ENCODE measurements around the gene YAP1.

The YAP1 gene

DNA sequence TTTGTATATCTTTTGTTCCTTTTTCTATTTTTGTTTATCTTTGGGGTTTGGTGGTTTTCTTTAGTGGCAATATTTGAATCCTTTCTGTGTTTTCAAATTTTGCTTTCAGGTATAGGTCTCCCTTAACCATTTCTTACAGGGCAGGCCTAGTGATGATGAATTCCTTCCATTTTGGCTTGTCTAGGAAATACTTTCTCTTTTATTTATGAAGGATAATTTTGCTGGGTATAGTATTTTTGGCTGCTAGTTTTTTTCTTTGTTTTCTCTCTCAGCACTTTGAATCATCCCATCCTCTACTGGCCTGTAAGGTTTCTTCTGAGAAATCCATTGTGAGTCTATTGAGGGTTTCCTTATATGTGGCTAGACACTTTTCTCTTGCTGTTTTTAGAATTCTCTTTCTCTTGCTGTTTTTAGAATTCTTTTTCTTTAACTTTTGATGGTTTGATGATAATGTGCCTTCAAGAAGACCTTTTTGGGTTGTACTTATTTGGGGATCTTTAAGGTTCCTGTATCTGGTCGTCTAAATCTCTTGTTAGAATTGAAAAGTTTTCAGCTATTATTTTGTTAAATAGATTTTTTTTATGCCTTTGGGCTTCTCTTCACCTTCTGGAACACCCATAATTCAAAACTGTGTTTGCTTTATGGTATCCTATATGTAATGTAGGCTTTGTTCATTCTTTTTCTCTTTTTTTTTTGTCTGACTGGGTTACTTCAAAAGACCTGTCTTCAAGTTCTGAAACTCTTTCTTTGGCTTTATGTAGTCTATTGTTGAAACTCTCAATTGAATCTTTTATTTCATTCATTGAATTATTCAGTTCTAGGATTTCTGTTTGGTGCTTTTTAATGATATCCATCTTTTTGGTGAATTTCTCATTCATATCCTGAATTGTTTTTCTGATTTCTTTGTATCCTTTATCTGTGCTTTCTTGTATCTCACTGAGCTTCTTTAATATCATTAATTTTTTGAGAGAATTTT lies 38.5 kb upstream of the YAP1 start:
- Histone ChIP-seq H3K4me1 (no peaks in the 10 kb centered on the region), H3K9me3 (peaks cover 6 to 22% (median 10%) of the 10 kb centered on the region in 3 donors), H3K27ac (no peak overlapping the region), H3K36me3 (peaks cover 0 to 6% (median 0%) of the 10 kb centered on the region in 3 donors), H3K4me3 (no peak overlapping the region), H3K27me3 (no peaks in the 10 kb centered on the region)
- intact Hi-C loops (cut with DNase I; ENCODE audit: low total_unique reads): no loop called here
- DNase-seq: no peak
- TF ChIP-seq, protein P1, sequence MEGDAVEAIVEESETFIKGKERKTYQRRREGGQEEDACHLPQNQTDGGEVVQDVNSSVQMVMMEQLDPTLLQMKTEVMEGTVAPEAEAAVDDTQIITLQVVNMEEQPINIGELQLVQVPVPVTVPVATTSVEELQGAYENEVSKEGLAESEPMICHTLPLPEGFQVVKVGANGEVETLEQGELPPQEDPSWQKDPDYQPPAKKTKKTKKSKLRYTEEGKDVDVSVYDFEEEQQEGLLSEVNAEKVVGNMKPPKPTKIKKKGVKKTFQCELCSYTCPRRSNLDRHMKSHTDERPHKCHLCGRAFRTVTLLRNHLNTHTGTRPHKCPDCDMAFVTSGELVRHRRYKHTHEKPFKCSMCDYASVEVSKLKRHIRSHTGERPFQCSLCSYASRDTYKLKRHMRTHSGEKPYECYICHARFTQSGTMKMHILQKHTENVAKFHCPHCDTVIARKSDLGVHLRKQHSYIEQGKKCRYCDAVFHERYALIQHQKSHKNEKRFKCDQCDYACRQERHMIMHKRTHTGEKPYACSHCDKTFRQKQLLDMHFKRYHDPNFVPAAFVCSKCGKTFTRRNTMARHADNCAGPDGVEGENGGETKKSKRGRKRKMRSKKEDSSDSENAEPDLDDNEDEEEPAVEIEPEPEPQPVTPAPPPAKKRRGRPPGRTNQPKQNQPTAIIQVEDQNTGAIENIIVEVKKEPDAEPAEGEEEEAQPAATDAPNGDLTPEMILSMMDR (IDR thresholded peaks at IDR 0.05): no peak

DNA sequence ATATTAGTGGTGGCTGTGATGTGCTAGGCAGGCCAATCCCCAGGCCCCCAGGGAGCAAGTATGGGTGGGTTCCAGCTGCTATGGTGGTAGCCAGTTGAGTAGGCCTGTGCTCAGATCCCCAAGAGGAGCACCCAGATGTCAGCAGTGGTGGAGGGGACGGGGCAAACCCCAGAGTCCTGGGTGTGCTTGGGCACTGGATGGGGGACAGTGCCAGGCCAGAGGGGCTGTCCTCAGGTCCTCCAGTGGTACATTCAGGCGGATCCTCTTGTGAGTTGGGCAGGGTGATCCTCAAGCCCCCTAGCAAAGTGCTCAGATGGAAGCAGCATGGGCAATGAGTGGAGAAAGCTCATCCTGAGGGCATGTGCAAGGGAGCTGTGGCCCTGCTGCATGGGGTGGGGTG lies 37.0 kb upstream of the YAP1 start:
- DNase-seq: no peak
- H3K4me3 ChIP-seq: no peak overlapping the region
- H3K27ac ChIP-seq: no peak overlapping the region
- intact Hi-C loops (cut with DNase I; ENCODE audit: low total_unique reads): no loop called here
- TF ChIP-seq, protein P1 (IDR thresholded peaks at IDR 0.05): no peak
- H3K27me3 ChIP-seq: no peaks in the 10 kb centered on the region
- peaks cover 0 to 6% (median 0%) of the 10 kb centered on the region in 3 donors for H3K36me3 ChIP-seq
- H3K4me1 ChIP-seq: no peaks in the 10 kb centered on the region
- peaks cover 6 to 22% (median 10%) of the 10 kb centered on the region in 3 donors for H3K9me3 ChIP-seq

DNA sequence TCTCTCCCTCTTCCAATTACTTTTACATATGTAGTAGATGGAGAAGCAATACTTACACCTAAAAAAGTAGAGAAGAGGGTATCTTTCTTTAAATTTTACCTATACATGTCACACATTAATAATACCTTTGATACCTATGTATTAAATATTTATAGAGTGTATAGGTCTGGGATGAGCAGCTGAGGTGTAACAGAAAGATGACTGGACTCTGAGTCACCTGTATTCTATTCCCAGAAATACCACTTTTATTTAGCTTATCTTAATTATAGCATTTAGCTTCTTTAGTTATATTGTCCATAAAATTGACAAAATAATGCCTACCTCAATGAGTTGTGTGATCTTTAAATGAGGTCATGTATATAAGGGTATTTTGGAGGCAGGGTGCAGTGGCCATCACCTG lies 30.6 kb upstream of the YAP1 start:
- Histone ChIP-seq H3K36me3 (no peaks in the 10 kb centered on the region), H3K27ac (no peak overlapping the region), H3K9me3 (no peaks in the 10 kb centered on the region), H3K27me3 (no peaks in the 10 kb centered on the region), H3K4me3 (no peak overlapping the region), H3K4me1 (no peaks in the 10 kb centered on the region)
- intact Hi-C loops (cut with DNase I; ENCODE audit: low total_unique reads): no loop called here
- no peak for DNase-seq
- TF ChIP-seq, protein P1 (IDR thresholded peaks at IDR 0.05): no peak

DNA sequence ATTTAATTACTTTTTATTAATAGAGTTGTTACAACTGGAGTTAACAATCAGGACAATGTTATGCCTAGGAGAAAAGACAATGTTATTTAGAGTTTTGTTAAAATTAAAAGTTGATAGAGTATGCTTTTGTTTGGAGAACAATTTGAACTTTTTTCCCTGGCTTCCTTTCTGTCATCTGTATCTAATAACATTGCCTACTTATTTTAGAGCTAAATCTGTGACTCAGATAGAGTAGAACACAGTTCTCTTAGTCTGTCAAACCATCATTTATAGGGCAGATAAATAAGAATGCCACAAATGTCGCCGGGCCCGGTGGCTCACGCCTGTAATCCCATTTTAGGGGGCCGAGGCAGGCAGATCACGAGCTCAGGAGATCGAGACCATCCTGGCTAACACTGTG lies 28.9 kb upstream of the YAP1 start:
- Histone ChIP-seq H3K36me3 (no peaks in the 10 kb centered on the region), H3K9me3 (no peaks in the 10 kb centered on the region), H3K4me3 (no peak overlapping the region), H3K27me3 (no peaks in the 10 kb centered on the region), H3K27ac (no peak overlapping the region), H3K4me1 (no peaks in the 10 kb centered on the region)
- DNase-seq: no peak
- intact Hi-C loops (cut with DNase I; ENCODE audit: low total_unique reads): no loop called here
- TF ChIP-seq, protein P1 (IDR thresholded peaks at IDR 0.05): no peak

DNA sequence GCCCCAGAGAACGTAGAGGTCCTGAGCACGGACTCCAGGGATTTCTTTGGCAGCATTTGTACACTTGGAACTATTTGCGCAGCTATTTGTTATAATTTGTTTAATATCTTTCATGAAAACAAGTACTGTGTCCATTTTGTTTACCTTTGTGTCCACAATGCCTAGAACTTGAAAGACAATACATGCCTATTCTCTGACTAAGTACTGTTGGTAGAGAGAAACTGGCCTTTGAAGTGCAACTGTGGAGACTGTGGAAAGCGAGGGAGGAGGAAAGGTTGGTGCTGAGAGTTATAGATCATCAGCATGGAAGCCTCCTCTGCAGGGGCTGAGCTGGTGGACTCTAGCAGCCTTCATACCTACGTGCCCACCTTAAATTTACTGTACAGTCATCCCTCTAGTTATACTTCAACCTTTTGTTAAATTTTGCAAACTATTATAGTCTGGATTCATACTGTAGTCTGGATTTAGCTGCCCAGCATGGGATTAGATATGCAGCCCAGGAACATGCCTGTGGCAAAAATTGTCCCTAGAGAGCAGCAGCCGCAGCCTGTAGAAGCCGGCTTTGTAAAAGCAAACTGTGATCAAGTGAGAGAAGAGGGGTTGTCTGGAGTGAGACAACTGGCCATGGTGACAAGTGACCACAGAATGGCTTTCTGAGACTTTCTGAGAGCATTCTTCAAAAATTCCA lies 24.2 kb upstream of the YAP1 start:
- H3K9me3 ChIP-seq: no peaks in the 10 kb centered on the region
- H3K4me3 ChIP-seq: no peak overlapping the region
- TF ChIP-seq, protein P1 (IDR thresholded peaks at IDR 0.05): no peak
- H3K4me1 ChIP-seq: no peaks in the 10 kb centered on the region
- no peaks in the 10 kb centered on the region for H3K27me3 ChIP-seq
- no peak overlapping the region for H3K27ac ChIP-seq
- no peak for DNase-seq
- intact Hi-C loops (cut with DNase I; ENCODE audit: low total_unique reads): no loop called here
- H3K36me3 ChIP-seq: no peaks in the 10 kb centered on the region
